Thoracic aorta (tissue), 2 donors: ENCODE results near the gene TMC6. TPM values are rescaled to one million over a fixed set of nuclear protein-coding genes. Genes with fewer than 3 reads are reported as not detected.
"Not testable (repeated sequence)": the region's sequence is repeated elsewhere in the genome, so short reads cannot be mapped to it uniquely, and the experiment has no call there.

Experiments used
- ATAC-seq: fragments of 150-250 bp; one replicate; pipeline ENCODE4 v1.8.0; 2017; ENCODE audit warnings: low read depth; ENCODE audit not compliant: insufficient number of reproducible peaks, low FRiP score
- DNase-seq: peaks from one replicate; pipeline ENCODE4 v3.0.0-alpha.2; 2020; ENCODE audit warnings: low spot score
- H3K27ac ChIP-seq, 2 donors: fragments of 200-600 bp; sonication (generic); 1 replicate in 1 of 2; 2 replicates in 1 of 2; pipeline ENCODE4 v1.5.1; 2016; ENCODE audit warnings: mild to moderate bottlenecking in 2 of 2, moderate library complexity in 2 of 2
- H3K27me3 ChIP-seq: fragments of 200-600 bp; sonication (generic); replicated peaks from 2 replicates; pipeline ENCODE4 v1.6.0; 2016; ENCODE audit warnings: mild to moderate bottlenecking; ENCODE audit not compliant: insufficient read depth
- H3K36me3 ChIP-seq: fragments of 200-600 bp; sonication (generic); one replicate; pipeline ENCODE4 v1.5.1; 2016
- H3K4me1 ChIP-seq, 2 donors: fragments of 200-600 bp; sonication (generic); 1 replicate in 1 of 2; 2 replicates in 1 of 2; pipeline versions ENCODE4 v1.5.1 to v1.6.0; 2016; ENCODE audit warnings: low read depth in 2 of 2, mild to moderate bottlenecking in 1 of 2; ENCODE audit not compliant: control insufficient read depth in 1 of 2
- H3K4me3 ChIP-seq: fragments of 200-600 bp; sonication (generic); 2 replicates; pipeline ENCODE4 v1.5.1; 2016; ENCODE audit warnings: mild to moderate bottlenecking
- H3K9me3 ChIP-seq: fragments of 200-600 bp; sonication (generic); 2 replicates; pipeline ENCODE4 v1.5.1; 2016
- CTCF ChIP-seq: fragments of 200-600 bp; sonication (generic); IDR thresholded peaks from one replicate; pipeline ENCODE4 v1.5.1; 2019; ENCODE audit warnings: antibody characterized with exemption
- total RNA-seq, 2 donors: library from RNA; depleted of rRNA; stranded (reverse); fragments of >200 nt; gene quantifications; one replicate each; pipeline versions ENCODE4 v1.1.0 to v1.2.3, GENCODE V29; 2016

Gene TMC6
- total RNA-seq, 2 donors from 2014 or later = 22.6 to 44.3 TPM

GRCh38 chr17:78174346-78174869 lies 45.9 kb upstream of the TMC6 start:
- DNase-seq (peak; percentile 66), ATAC-seq (peak; percentile 31)
- H3K27ac ChIP-seq = peak overlapping the region; percentile 85 to 93
- H3K36me3 ChIP-seq = no peaks in the 10 kb centered on the region
- peak overlapping the region; percentile 34 for H3K4me3 ChIP-seq
- no peaks in the 10 kb centered on the region for H3K27me3 ChIP-seq
- H3K4me1 ChIP-seq = peaks cover 37 to 78% of the 10 kb centered on the region in 2 donors
- peak; percentile 64 for TF ChIP-seq CTCF
- H3K9me3 ChIP-seq = no peaks in the 10 kb centered on the region

GRCh38 chr17:78173097-78173715 lies 44.7 kb upstream of the TMC6 start:
- Histone ChIP-seq H3K27ac (peak overlapping the region; percentile 67 to 85), H3K9me3 (no peaks in the 10 kb centered on the region), H3K4me1 (peaks cover 34 to 76% of the 10 kb centered on the region in 2 donors), H3K27me3 (no peaks in the 10 kb centered on the region), H3K36me3 (no peaks in the 10 kb centered on the region), H3K4me3 (no peak overlapping the region)
- no peak for ATAC-seq
- TF ChIP-seq CTCF = no peak
- no peak for DNase-seq

- Histone ChIP-seq H3K4me3 (no peak overlapping the region), H3K36me3 (no peaks in the 10 kb centered on the region), H3K4me1 (peaks cover 34 to 81% of the 10 kb centered on the region in 2 donors), H3K27ac (peak overlapping the region; percentile 67 to 85), H3K9me3 (no peaks in the 10 kb centered on the region), H3K27me3 (no peaks in the 10 kb centered on the region)
- no peak for DNase-seq
- no peak for TF ChIP-seq CTCF
- no peak for ATAC-seq
These were observed 43.9 kb upstream of the TMC6 start for GRCh38 chr17:78172249-78173051.

GRCh38 chr17:78171591-78172248 lies 43.2 kb upstream of the TMC6 start:
- DNase-seq, H3K9me3 ChIP-seq, H3K36me3 ChIP-seq, ATAC-seq, H3K27me3 ChIP-seq, H3K4me3 ChIP-seq: not testable (repeated sequence)
- H3K4me1 ChIP-seq = peaks cover 34 to 76% of the 10 kb centered on the region in 2 donors
- H3K27ac ChIP-seq = peak overlapping the region; percentile 67 to 85

- Histone ChIP-seq H3K4me1 (peaks cover 34 to 68% of the 10 kb centered on the region in 2 donors), H3K27me3 (no peaks in the 10 kb centered on the region)
These were observed 42.4 kb upstream of the TMC6 start for GRCh38 chr17:78170692-78171590.

More at GRCh38 chr17:78170692-78171590, 42.4 kb upstream of the TMC6 start:
- Histone ChIP-seq H3K4me3 (no peak overlapping the region), H3K27ac (no peak overlapping the region), H3K36me3 (no peaks in the 10 kb centered on the region), H3K9me3 (no peaks in the 10 kb centered on the region)
- no peak for TF ChIP-seq CTCF
- DNase-seq (no peak), ATAC-seq (no peak)
